Mesendoderm (in vitro differentiated cells): ENCODE data around the gene FILIP1L.

Experiments used
- DNase-seq: peaks from one replicate; pipeline ENCODE4 v3.0.0; 2013
- H2AK5ac ChIP-seq: 2 replicates; pipeline ENCODE4 v1.6.1; 2013; ENCODE audit warnings: low read length, inconsistent platforms
- H2BK120ac ChIP-seq: 2 replicates; pipeline ENCODE4 v1.6.1; 2013; ENCODE audit warnings: low read depth, mild to moderate bottlenecking, low read length, moderate library complexity, mixed read lengths
- H2BK15ac ChIP-seq: replicated peaks from 2 replicates; pipeline ENCODE4 v1.6.1; 2013; ENCODE audit warnings: low read depth, mild to moderate bottlenecking, moderate library complexity
- H2BK5ac ChIP-seq: 2 replicates; pipeline ENCODE4 v1.6.1; 2013; ENCODE audit warnings: low read length, inconsistent platforms
- H3K18ac ChIP-seq: 2 replicates; pipeline ENCODE4 v1.6.1; 2013; ENCODE audit warnings: mild to moderate bottlenecking, low read length, mixed read lengths
- H3K23ac ChIP-seq: one replicate; pipeline ENCODE4 v1.6.1; 2013; ENCODE audit warnings: low read length
- H3K27ac ChIP-seq: 2 replicates; pipeline ENCODE4 v1.5.1; 2013; ENCODE audit warnings: low read depth, mild to moderate bottlenecking, inconsistent platforms, low read length, moderate library complexity
- H3K27me3 ChIP-seq: 2 replicates; pipeline ENCODE4 v1.6.1; 2013; ENCODE audit warnings: low read length, control low read depth, mild to moderate bottlenecking, inconsistent platforms; ENCODE audit not compliant: insufficient read depth, poor library complexity
- H3K36me3 ChIP-seq: 2 replicates; pipeline ENCODE4 v1.6.1; 2013; ENCODE audit warnings: low read length, inconsistent platforms; ENCODE audit not compliant: control insufficient read depth, insufficient read depth
- H3K4ac ChIP-seq: one replicate; pipeline ENCODE4 v1.6.1; 2013; ENCODE audit warnings: low read depth, mild to moderate bottlenecking, low read length, moderate library complexity
- H3K4me1 ChIP-seq: 2 replicates; pipeline ENCODE4 v1.6.1; 2013; ENCODE audit warnings: low read depth, low read length, inconsistent platforms; ENCODE audit not compliant: control insufficient read depth
- H3K4me2 ChIP-seq: 2 replicates; pipeline ENCODE4 v1.6.1; 2013; ENCODE audit warnings: low read length
- H3K4me3 ChIP-seq: 2 replicates; pipeline ENCODE4 v1.5.1; 2013; ENCODE audit warnings: mild to moderate bottlenecking, low read length
- H3K56ac ChIP-seq: one replicate; pipeline ENCODE4 v1.6.1; 2013; ENCODE audit warnings: low read length
- H3K79me1 ChIP-seq: 2 replicates; pipeline ENCODE4 v1.6.1; 2013; ENCODE audit warnings: low read length, inconsistent platforms
- H3K79me2 ChIP-seq: 2 replicates; pipeline ENCODE4 v1.6.1; 2013; ENCODE audit warnings: mild to moderate bottlenecking, low read length; ENCODE audit not compliant: control insufficient read depth, insufficient read depth
- H3K9ac ChIP-seq: 2 replicates; pipeline ENCODE4 v1.6.1; 2013; ENCODE audit warnings: low read length, inconsistent platforms
- H4K5ac ChIP-seq: one replicate; pipeline ENCODE4 v1.6.1; 2013; ENCODE audit warnings: low read length
- H4K8ac ChIP-seq: one replicate; pipeline ENCODE4 v1.6.1; 2013; ENCODE audit warnings: low read depth, mild to moderate bottlenecking, control low read depth, low read length, moderate library complexity
- WGBS: extraction: QIAGEN DNeasy Blood & Tissue Kit; methylation state at CpG from one replicate; pipeline ENCODE4 v1.1.7; 2013; ENCODE audit warnings: low lambda C conversion rate, missing lambda C conversion rate; ENCODE audit not compliant: insufficient coverage; ENCODE audit errors: extremely low coverage; 5-methylcytosine and 5-hydroxymethylcytosine counted together

FILIP1L gene

DNA sequence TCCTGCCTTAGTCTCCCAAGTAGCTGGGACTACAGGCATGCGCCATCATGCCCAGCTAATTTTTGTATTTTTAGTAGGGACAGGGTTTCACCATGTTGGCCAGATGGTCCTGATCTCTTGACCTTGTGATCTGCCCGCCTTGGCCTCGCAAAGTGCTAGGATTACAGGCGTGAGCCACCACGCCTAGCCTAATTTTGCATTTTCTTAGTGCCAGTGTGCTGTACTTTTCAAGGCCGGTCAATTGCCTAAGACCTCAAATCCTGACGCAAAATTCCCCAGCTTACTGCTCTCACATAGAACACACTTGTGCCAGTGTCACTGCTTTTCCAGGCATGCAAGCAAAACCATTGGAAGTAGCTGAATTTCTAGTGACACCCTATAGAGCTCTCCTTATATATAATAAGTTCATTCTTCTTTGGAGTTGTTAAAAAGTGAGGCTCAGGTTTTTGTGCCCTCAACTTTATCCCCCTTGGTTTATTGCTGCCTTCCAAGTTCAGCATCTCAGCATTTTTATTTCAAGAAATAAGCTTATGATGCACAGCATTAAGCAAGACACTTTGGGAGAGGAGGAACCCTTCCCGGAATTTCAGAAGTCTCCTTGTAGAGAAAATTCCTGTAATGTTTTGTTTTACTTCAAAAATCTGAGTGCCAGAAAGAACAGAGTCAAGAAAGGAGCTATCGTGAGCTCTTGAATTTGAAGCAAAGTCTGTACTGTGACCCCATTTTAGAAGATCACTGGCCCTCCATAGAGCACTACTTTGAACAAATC, 93.2 kb downstream of the FILIP1L start:
- no peak for DNase-seq
- H2BK5ac ChIP-seq = no peak overlapping the region
- no peak overlapping the region for H2BK120ac ChIP-seq
- H3K4me2 ChIP-seq = no peak overlapping the region
- no peak overlapping the region for H3K18ac ChIP-seq
- H3K27ac ChIP-seq = no peak overlapping the region
- H3K4me1 ChIP-seq = no peaks in the 10 kb centered on the region
- H4K5ac ChIP-seq = no peak overlapping the region
- no peak overlapping the region for H2AK5ac ChIP-seq
- no peak overlapping the region for H3K9ac ChIP-seq
- H3K23ac ChIP-seq = no peak overlapping the region
- no peaks in the 10 kb centered on the region for H3K79me2 ChIP-seq
- H3K79me1 ChIP-seq = no peaks in the 10 kb centered on the region
- no peak overlapping the region for H3K56ac ChIP-seq
- no peaks in the 10 kb centered on the region for H3K27me3 ChIP-seq
- no CpG with 5 or more reads among the region's 9 CpGs for WGBS
- no peak overlapping the region for H3K4me3 ChIP-seq
- no peak overlapping the region for H2BK15ac ChIP-seq
- H3K36me3 ChIP-seq = no peaks in the 10 kb centered on the region
- H3K4ac ChIP-seq = no peak overlapping the region
- H4K8ac ChIP-seq = no peak overlapping the region

DNA sequence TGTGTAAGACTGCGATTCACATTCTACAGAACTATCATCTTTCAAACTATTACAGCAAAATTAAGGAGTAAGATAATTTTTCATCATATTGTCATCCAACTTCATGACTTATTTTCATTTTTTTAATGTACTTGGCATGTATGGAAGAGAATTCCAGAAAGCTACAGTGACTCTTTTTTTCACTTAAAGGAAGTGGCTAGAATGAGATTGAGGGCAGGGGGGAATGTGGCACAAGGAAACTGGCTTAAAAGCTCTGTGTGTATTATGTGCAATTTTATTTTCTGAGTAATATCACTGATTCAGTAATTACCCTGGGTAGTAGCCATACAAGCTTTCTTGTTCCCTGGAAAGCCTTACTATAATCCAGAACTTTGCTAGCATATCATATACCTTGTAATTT, 94.6 kb downstream of the FILIP1L start:
- Histone ChIP-seq H4K8ac (no peak overlapping the region), H3K4me2 (no peak overlapping the region), H4K5ac (no peak overlapping the region), H3K79me1 (no peaks in the 10 kb centered on the region), H2AK5ac (no peak overlapping the region), H2BK5ac (no peak overlapping the region), H3K36me3 (no peaks in the 10 kb centered on the region), H3K27me3 (no peaks in the 10 kb centered on the region), H3K4ac (no peak overlapping the region), H3K56ac (no peak overlapping the region), H3K9ac (no peak overlapping the region), H3K23ac (no peak overlapping the region), H3K4me3 (no peak overlapping the region), H2BK15ac (no peak overlapping the region), H3K18ac (no peak overlapping the region), H3K27ac (no peak overlapping the region), H3K79me2 (no peaks in the 10 kb centered on the region), H3K4me1 (no peaks in the 10 kb centered on the region), H2BK120ac (no peak overlapping the region)
- no peak for DNase-seq
- WGBS = no CpG with 5 or more reads among the region's 1 CpG

DNA sequence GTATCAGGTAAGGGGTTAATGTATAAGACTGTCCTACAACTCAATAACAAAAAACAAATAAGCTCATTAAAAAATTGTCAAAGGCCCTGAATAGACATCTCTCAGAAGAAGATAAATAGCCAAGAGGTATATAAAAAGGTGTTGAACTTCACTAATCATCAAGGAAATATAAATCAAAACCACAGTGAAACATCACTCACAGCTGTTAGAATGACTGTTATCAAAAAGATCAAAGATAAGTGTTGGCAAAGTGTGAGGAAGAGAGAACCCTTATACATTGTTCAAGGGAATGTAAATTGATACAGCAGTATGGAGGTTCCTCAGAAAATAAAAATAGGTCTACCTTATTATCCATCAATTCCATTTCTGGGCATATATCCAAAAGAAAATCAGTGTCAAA, 95.5 kb downstream of the FILIP1L start:
- no peaks in the 10 kb centered on the region for H3K36me3 ChIP-seq
- H3K4me2 ChIP-seq = no peak overlapping the region
- H3K56ac ChIP-seq = no peak overlapping the region
- H4K5ac ChIP-seq = no peak overlapping the region
- DNase-seq = no peak
- H3K4me1 ChIP-seq = no peaks in the 10 kb centered on the region
- no peak overlapping the region for H3K9ac ChIP-seq
- H3K4me3 ChIP-seq = no peak overlapping the region
- no peak overlapping the region for H2BK15ac ChIP-seq
- no peak overlapping the region for H2AK5ac ChIP-seq
- H3K27me3 ChIP-seq = no peaks in the 10 kb centered on the region
- H3K23ac ChIP-seq = no peak overlapping the region
- H2BK5ac ChIP-seq = no peak overlapping the region
- no peak overlapping the region for H3K27ac ChIP-seq
- H2BK120ac ChIP-seq = no peak overlapping the region
- no peak overlapping the region for H4K8ac ChIP-seq
- H3K18ac ChIP-seq = no peak overlapping the region
- H3K79me1 ChIP-seq = no peaks in the 10 kb centered on the region
- H3K79me2 ChIP-seq = no peaks in the 10 kb centered on the region
- H3K4ac ChIP-seq = no peak overlapping the region

DNA sequence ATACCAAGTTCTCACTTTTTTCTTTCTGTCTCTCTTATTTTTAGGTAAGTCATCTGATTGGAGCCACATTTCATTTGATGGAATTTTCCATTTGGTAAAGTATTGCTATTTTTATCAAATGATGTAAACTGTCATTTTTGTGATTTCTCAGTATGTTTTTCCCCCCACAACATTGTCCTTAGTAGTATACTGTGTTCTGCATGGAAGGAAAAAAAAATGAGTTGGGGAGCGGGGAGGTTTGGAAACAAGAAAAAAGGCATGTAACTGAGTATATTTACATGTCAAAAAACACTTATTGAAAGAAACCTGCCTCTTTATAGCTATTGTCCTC, 104.2 kb downstream of the FILIP1L start:
- H3K79me2 ChIP-seq = no peaks in the 10 kb centered on the region
- H2AK5ac ChIP-seq = no peak overlapping the region
- WGBS = no CpG with 5 or more reads among the region's 1 CpG

DNA sequence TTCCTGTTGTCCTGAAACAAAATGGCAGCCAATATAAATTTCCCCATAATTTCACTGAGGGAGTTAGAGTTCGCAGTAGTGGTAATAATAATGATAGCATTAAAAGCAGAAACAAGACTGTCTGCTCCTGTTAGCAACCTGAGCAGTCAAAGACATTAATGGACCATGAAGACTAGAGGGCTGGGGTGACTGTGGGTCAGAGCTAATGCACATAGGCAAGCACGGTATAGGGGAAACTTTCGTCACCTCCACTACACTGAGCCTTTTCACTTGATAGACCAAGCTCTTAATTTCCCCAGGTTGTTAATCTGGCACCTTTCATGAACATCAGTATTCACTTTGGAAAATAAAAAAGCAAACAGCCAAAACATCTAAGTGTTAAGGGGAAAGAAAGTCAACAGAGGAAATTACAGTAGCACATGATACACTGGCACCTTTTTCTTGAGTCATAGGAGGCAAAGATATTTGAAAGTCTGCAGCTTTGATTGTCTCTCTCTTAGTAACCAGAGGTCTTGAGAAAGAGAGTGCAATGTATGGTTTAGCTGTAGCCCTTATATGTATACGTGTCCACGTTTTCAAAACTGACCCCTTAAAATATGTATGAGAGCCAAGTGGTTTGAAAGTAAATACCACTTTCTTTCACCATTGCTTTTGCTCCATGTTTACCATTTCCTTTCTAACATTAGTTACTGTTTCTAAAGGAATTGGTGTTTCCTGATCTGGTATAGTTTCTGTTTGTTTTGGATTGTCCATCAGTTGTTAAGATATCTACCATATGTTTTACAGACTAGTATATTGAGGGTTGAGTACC, 104.8 kb downstream of the FILIP1L start:
- H2BK15ac ChIP-seq = no peak overlapping the region
- H3K79me1 ChIP-seq = no peaks in the 10 kb centered on the region
- no peak overlapping the region for H4K8ac ChIP-seq
- H3K79me2 ChIP-seq = no peaks in the 10 kb centered on the region
- no peak overlapping the region for H2BK5ac ChIP-seq
- H2BK120ac ChIP-seq = no peak overlapping the region
- no peak overlapping the region for H3K4me2 ChIP-seq
- no peaks in the 10 kb centered on the region for H3K27me3 ChIP-seq
- no peak overlapping the region for H3K9ac ChIP-seq
- no peak overlapping the region for H2AK5ac ChIP-seq
- no peak overlapping the region for H3K18ac ChIP-seq
- no peak overlapping the region for H3K27ac ChIP-seq
- no peak for DNase-seq
- WGBS = no CpG with 5 or more reads among the region's 5 CpGs
- no peak overlapping the region for H3K56ac ChIP-seq
- no peak overlapping the region for H4K5ac ChIP-seq
- H3K36me3 ChIP-seq = no peaks in the 10 kb centered on the region
- no peak overlapping the region for H3K23ac ChIP-seq
- no peak overlapping the region for H3K4me3 ChIP-seq
- H3K4ac ChIP-seq = no peak overlapping the region
- H3K4me1 ChIP-seq = peaks cover 3% of the 10 kb centered on the region

More for the DNA sequence above, 104.2 kb downstream of the FILIP1L start:
- no peak overlapping the region for H2BK15ac ChIP-seq
- no peaks in the 10 kb centered on the region for H3K79me1 ChIP-seq
- H3K9ac ChIP-seq = no peak overlapping the region
- DNase-seq = no peak
- no peak overlapping the region for H4K5ac ChIP-seq
- H3K4ac ChIP-seq = no peak overlapping the region
- no peak overlapping the region for H2BK5ac ChIP-seq
- H3K4me1 ChIP-seq = peaks cover 3% of the 10 kb centered on the region
- no peak overlapping the region for H3K4me2 ChIP-seq
- H3K56ac ChIP-seq = no peak overlapping the region
- H3K27ac ChIP-seq = no peak overlapping the region
- no peak overlapping the region for H4K8ac ChIP-seq
- no peak overlapping the region for H3K23ac ChIP-seq
- no peak overlapping the region for H3K4me3 ChIP-seq
- H2BK120ac ChIP-seq = no peak overlapping the region
- no peak overlapping the region for H3K18ac ChIP-seq
- H3K27me3 ChIP-seq = no peaks in the 10 kb centered on the region
- no peaks in the 10 kb centered on the region for H3K36me3 ChIP-seq
